ENCODE measurements around the gene PRR11. TPM values are rescaled to one million over a fixed set of nuclear protein-coding genes. Genes with fewer than 3 reads are reported as not detected.

PRR11 gene
- total RNA-seq, 1 experiment from 2014 or later: 86.7 TPM

GRCh38 chr17:59165933-59166342, 10.4 kb downstream of the PRR11 start:
- H3K27me3 ChIP-seq (ENCODE audit: insufficient read depth, low read length): no peaks in the 10 kb centered on the region
- H3K79me2 ChIP-seq (ENCODE audit: insufficient read depth, low read length): peaks cover 85% of the 10 kb centered on the region
- no peaks in the 10 kb centered on the region for H3K9me3 ChIP-seq (ENCODE audit: control insufficient read depth in 1 of 2, insufficient read depth in 1 of 2, low read depth in 1 of 2, low read length in 2 of 2)
- no peak overlapping the region for H2AFZ ChIP-seq (ENCODE audit: low read depth, low read length, poor library complexity, severe bottlenecking)
- TF ChIP-seq RAD21 (IDR thresholded peaks at IDR 0.05; ENCODE audit: low read depth) (peak; percentile 58), ATF3 (IDR thresholded peaks at IDR 0.05) (no peak), CTCF (IDR thresholded peaks at IDR 0.05 in 2 of 3, conservative IDR thresholded peaks at IDR 0.05 in 1 of 3; ENCODE audit: borderline replicate concordance in 1 of 3, insufficient read depth in 1 of 3, low read depth in 2 of 3, low read length in 2 of 3) (peak; percentile 33 to 91 (median 87); a peak in 5 of 6 replicates), ZBTB33 (IDR thresholded peaks at IDR 0.05; ENCODE audit: extremely low read depth, insufficient replicate concordance, low read length) (no peak), POLR2AphosphoS5 (IDR thresholded peaks at IDR 0.05; ENCODE audit: low read depth, low read length) (0 out of 2 replicates have a peak, but pooled peaks have one; percentile 31), YY1 (IDR thresholded peaks at IDR 0.05; ENCODE audit: extremely low read depth, insufficient replicate concordance, low read depth, low read length) (no peak)
- peaks cover 0 to 13% of the 10 kb centered on the region in 2 experiments; a peak in 2 of 4 replicates for H3K36me3 ChIP-seq (ENCODE audit: control insufficient read depth in 1 of 2, insufficient read depth in 2 of 2, low read length in 2 of 2)
- intact Hi-C loops (cut with micrococcal nuclease): no loop called here
- H3K4me2 ChIP-seq (ENCODE audit: low read length): peak overlapping the region; percentile 31; the same call in 1 of the 2 replicates
- peak; percentile 92 for ATAC-seq
- H3K4me3 ChIP-seq (replicated peaks in 1 of 2; ENCODE audit: low read depth in 1 of 2, low read length in 2 of 2): no peak overlapping the region
- H3K4me1 ChIP-seq (ENCODE audit: control insufficient read depth in 1 of 2, insufficient read depth in 2 of 2, low read length in 2 of 2): peaks cover 2 to 14% of the 10 kb centered on the region in 2 experiments; a peak in 3 of 4 replicates
- no TSS peak for BruUV-seq (replicated peaks)
- no peak overlapping the region; the same call in 1 of the 2 replicates for H3K27ac ChIP-seq (ENCODE audit: low read depth, low read length)
- ChIA-PET RAD21 (ENCODE audit: low non-redundant PET in 1 of 2, low total read pairs in 2 of 2, uncharacterized antibody in 2 of 2, unreplicated experiment in 2 of 2) (no interaction called here), CTCF (interaction anchor here (0.8 to 1.0 kb wide), 1 partner anchor 11 kb away, joined by 3 to 4 read pairs; the partner anchor contains the start of genes PRR11 and SKA2), POLR2A (no interaction called here)
- no peaks in the 10 kb centered on the region; the same call in 1 of the 2 replicates for H4K20me1 ChIP-seq (ENCODE audit: insufficient read depth)
- no peak overlapping the region for H3K9ac ChIP-seq (ENCODE audit: low read length)
- H3K9me2 ChIP-seq (ENCODE audit: insufficient read depth): no peaks in the 10 kb centered on the region
- DNase-seq (ENCODE audit: low read depth, low spot score): peak; percentile 49
